H1 (cell line): ENCODE results near the gene NFKBIZ. TPM values are rescaled to one million over a fixed set of nuclear protein-coding genes. Genes with fewer than 3 reads are reported as not detected.

ENCODE experiments used
- CTCF ChIA-PET: fragments of 300-600 bp; sonication (Branson Sonifier 250); formaldehyde crosslinking; loops from one replicate; lab custom pipeline; 2021; ENCODE audit not compliant: partially characterized antibody; lab: Charles Lee
- POLR2A ChIA-PET: fragments of 300-600 bp; sonication (Branson Sonifier 250); formaldehyde crosslinking; loops from one replicate; lab custom pipeline; 2021; ENCODE audit warnings: inconsistent platforms; ENCODE audit not compliant: partially characterized antibody; lab: Charles Lee
- DNase-seq, 2 experiments: peaks; one replicate each; pipeline versions ENCODE4 v3.0.0 to v3.0.0-alpha.2; 2010 to 2022; ENCODE audit warnings: low spot score in 2 of 2, low read depth in 1 of 2, mixed read lengths in 1 of 2
- FAIRE-seq: peaks from 2 replicates; lab custom pipeline; 2011; peaks lifted over from hg19 to GRCh38; lab: Jason Lieb, UNC
- H2AFZ ChIP-seq: 2 replicates; pipeline ENCODE4 v1.8.1; 2012; ENCODE audit warnings: low read length, inconsistent platforms
- H2AK5ac ChIP-seq: 2 replicates; pipeline ENCODE4 v1.6.1; 2013; ENCODE audit warnings: low read depth, low read length
- H2BK120ac ChIP-seq: replicated peaks from 2 replicates; pipeline ENCODE3; 2013; ENCODE audit warnings: low read depth, low read length, inconsistent platforms
- H2BK12ac ChIP-seq: 2 replicates; pipeline ENCODE4 v1.6.1; 2013; ENCODE audit warnings: low read depth, low read length
- H2BK15ac ChIP-seq: 2 replicates; pipeline ENCODE4 v1.6.1; 2013; ENCODE audit warnings: low read length
- H2BK20ac ChIP-seq: 2 replicates; pipeline ENCODE4 v1.6.1; 2013; ENCODE audit warnings: low read length
- H2BK5ac ChIP-seq: 2 replicates; pipeline ENCODE4 v1.6.1; 2013; ENCODE audit warnings: low read depth, low read length
- H3K14ac ChIP-seq: 2 replicates; pipeline ENCODE4 v1.6.1; 2013; ENCODE audit warnings: inconsistent platforms; ENCODE audit not compliant: insufficient read length
- H3K18ac ChIP-seq: 2 replicates; pipeline ENCODE4 v1.6.1; 2013; ENCODE audit warnings: low read length; ENCODE audit errors: extremely low read depth
- H3K23ac ChIP-seq: 2 replicates; pipeline ENCODE4 v1.6.1; 2013; ENCODE audit warnings: inconsistent platforms; ENCODE audit not compliant: insufficient read length
- H3K23me2 ChIP-seq: 2 replicates; pipeline ENCODE4 v1.6.1; 2013; ENCODE audit warnings: low read depth, low read length
- H3K27ac ChIP-seq: 2 replicates; pipeline ENCODE4 v1.6.1; 2011; ENCODE audit warnings: low read depth, low read length, inconsistent platforms
- H3K27me3 ChIP-seq, 4 experiments: replicated peaks in 1 of 4; 1 replicate in 1 of 4; 2 replicates in 3 of 4; pipeline versions ENCODE4 v1.6.1 to v1.8.1; 2011 to 2013; ENCODE audit warnings: low read length in 3 of 4, mild to moderate bottlenecking in 3 of 4, inconsistent platforms in 2 of 4, mixed read lengths in 2 of 4, moderate library complexity in 1 of 4; ENCODE audit not compliant: control insufficient read depth in 3 of 4, insufficient read depth in 3 of 4; ENCODE audit errors: extremely low read depth in 1 of 4
- H3K36me3 ChIP-seq, 4 experiments: 2 replicates each; pipeline versions ENCODE4 v1.6.1 to v1.8.1; 2011 to 2013; ENCODE audit warnings: mild to moderate bottlenecking in 4 of 4, low read length in 3 of 4, moderate library complexity in 2 of 4, control low read depth in 1 of 4, inconsistent platforms in 1 of 4; ENCODE audit not compliant: insufficient read depth in 4 of 4, control insufficient read depth in 2 of 4
- H3K4ac ChIP-seq: replicated peaks from 2 replicates; pipeline ENCODE3; 2013; ENCODE audit warnings: low read length, low read depth, mixed read lengths, inconsistent platforms; ENCODE audit not compliant: insufficient read length
- H3K4me1 ChIP-seq, 4 experiments: replicated peaks in 1 of 4; 1 replicate in 1 of 4; 2 replicates in 3 of 4; pipeline versions ENCODE4 v1.6.1 to v1.8.1; 2011 to 2013; ENCODE audit warnings: low read length in 3 of 4, inconsistent platforms in 2 of 4, mixed read lengths in 1 of 4; ENCODE audit not compliant: insufficient read depth in 4 of 4, control insufficient read depth in 3 of 4
- H3K4me2 ChIP-seq, 2 experiments: 2 replicates each; pipeline versions ENCODE4 v1.6.1 to v1.8.1; 2011 to 2013; ENCODE audit warnings: low read depth in 2 of 2, low read length in 2 of 2, control low read depth in 1 of 2, inconsistent platforms in 1 of 2, mild to moderate bottlenecking in 1 of 2; ENCODE audit not compliant: insufficient read depth in 1 of 2
- H3K4me3 ChIP-seq, 4 experiments: fragments of 200-600, 300-600 bp in 1 of 4; sonication (generic), shearing (Covaris generic), sonication (Bioruptor Twin) in 1 of 4; 2 replicates each; pipeline versions ENCODE4 v1.5.1 to v1.8.1; 2011 to 2016; ENCODE audit warnings: low read length in 4 of 4, low read depth in 3 of 4, control low read depth in 2 of 4, inconsistent platforms in 2 of 4, mild to moderate bottlenecking in 2 of 4, mixed read lengths in 1 of 4, moderate library complexity in 1 of 4; ENCODE audit not compliant: insufficient read depth in 2 of 4; ENCODE audit errors: extremely low read depth in 1 of 4
- H3K56ac ChIP-seq: replicated peaks from 2 replicates; pipeline ENCODE3; 2013; ENCODE audit warnings: low read depth, mild to moderate bottlenecking, mixed read lengths, low read length, inconsistent platforms; ENCODE audit not compliant: insufficient read length
- H3K79me1 ChIP-seq: 2 replicates; pipeline ENCODE4 v1.6.1; 2013; ENCODE audit warnings: low read depth, low read length, control low read depth
- H3K79me2 ChIP-seq, 2 experiments: 2 replicates each; pipeline versions ENCODE4 v1.6.1 to v1.8.1; 2012 to 2013; ENCODE audit warnings: low read length in 2 of 2, mild to moderate bottlenecking in 2 of 2, inconsistent platforms in 1 of 2; ENCODE audit not compliant: insufficient read depth in 2 of 2, control insufficient read depth in 1 of 2
- H3K9ac ChIP-seq, 4 experiments: replicated peaks in 1 of 4; 1 replicate in 1 of 4; 2 replicates in 3 of 4; pipeline versions ENCODE4 v1.6.1 to v1.8.1; 2011 to 2013; ENCODE audit warnings: low read depth in 3 of 4, low read length in 3 of 4, control low read depth in 2 of 4, mild to moderate bottlenecking in 2 of 4, moderate library complexity in 2 of 4, inconsistent platforms in 1 of 4; ENCODE audit errors: extremely low read depth in 1 of 4
- H3K9me3 ChIP-seq, 2 experiments: 2 replicates each; pipeline versions ENCODE4 v1.6.1 to v1.8.1; 2012 to 2013; ENCODE audit warnings: mild to moderate bottlenecking in 2 of 2, moderate library complexity in 2 of 2, control low read depth in 1 of 2, inconsistent platforms in 1 of 2, low read depth in 1 of 2, low read length in 1 of 2, mixed read lengths in 1 of 2; ENCODE audit not compliant: insufficient read depth in 2 of 2
- H4K20me1 ChIP-seq, 2 experiments: replicated peaks in 1 of 2; 2 replicates each; pipeline versions ENCODE3 to v1.8.1; 2011 to 2013; ENCODE audit warnings: inconsistent platforms in 2 of 2, low read length in 2 of 2, mild to moderate bottlenecking in 1 of 2; ENCODE audit not compliant: insufficient read depth in 2 of 2, control insufficient read depth in 1 of 2
- H4K5ac ChIP-seq: 2 replicates; pipeline ENCODE4 v1.6.1; 2013; ENCODE audit warnings: low read length, low read depth, mixed read lengths, inconsistent platforms; ENCODE audit not compliant: insufficient read length
- H4K8ac ChIP-seq: 2 replicates; pipeline ENCODE4 v1.8.0; 2013; ENCODE audit warnings: mild to moderate bottlenecking, moderate library complexity, low read length, inconsistent platforms; ENCODE audit not compliant: insufficient read depth; ENCODE audit errors: extremely low read depth
- H4K91ac ChIP-seq: replicated peaks from 2 replicates; pipeline ENCODE3; 2013; ENCODE audit warnings: low read length, mixed read lengths, inconsistent platforms; ENCODE audit not compliant: insufficient read length
- BACH1 ChIP-seq: IDR thresholded peaks from 2 replicates; pipeline ENCODE4 v1.6.1; 2012; ENCODE audit warnings: low read length, improper control_type of control experiment
- GTF2F1 ChIP-seq: IDR thresholded peaks from 2 replicates; pipeline ENCODE4 v1.6.1; 2012; ENCODE audit warnings: low read depth, low read length, improper control_type of control experiment, borderline replicate concordance
- POU5F1 ChIP-seq: IDR thresholded peaks from 2 replicates; pipeline ENCODE4 v1.6.1; 2011; ENCODE audit warnings: low read depth, mild to moderate bottlenecking, low read length, moderate library complexity
- RFX5 ChIP-seq: IDR thresholded peaks from 2 replicates; pipeline ENCODE4 v1.6.1; 2011; ENCODE audit warnings: low read depth, low read length, improper control_type of control experiment, borderline replicate concordance
- WGBS, 2 experiments: shearing (Covaris generic) in 1 of 2; methylation state at CpG; one replicate each; pipeline versions ENCODE4 v1.1.6 to v1.1.7; 2013 to 2015; ENCODE audit warnings: low lambda C conversion rate in 2 of 2, mixed read lengths in 2 of 2, inconsistent platforms in 1 of 2, low coverage in 1 of 2, missing lambda C conversion rate in 1 of 2; ENCODE audit not compliant: insufficient replicate concordance in 2 of 2, insufficient coverage in 1 of 2, insufficient read length in 1 of 2; ENCODE audit errors: extremely low coverage in 1 of 2, missing lambda C conversion rate in 1 of 2; 5-methylcytosine and 5-hydroxymethylcytosine counted together
- polyA plus RNA-seq, 7 experiments: library from polyadenylated mRNA; depleted of rRNA in 3 of 7; stranded (reverse) in 5 of 7; unstranded in 2 of 7; fragments of >200 nt in 5 of 7; fragments of 200-250 nt in 2 of 7; gene quantifications; 1 replicate in 5 of 7; 2 replicates in 1 of 7; 4 replicates in 1 of 7; pipeline versions ENCODE4 v1.2.1 to v1.2.3, GENCODE V29; 2011 to 2013; ENCODE audit warnings: missing spikeins in 2 of 7, mixed read lengths in 2 of 7
- total RNA-seq: library from RNA; stranded (reverse); fragmentation: NEBNext Ultra II Directional; extraction: Animal tissue kit (Norgen Biotek cat#: 25700); gene quantifications from 2 replicates; pipeline ENCODE4 v1.2.1, GENCODE V29; 2021
- TF ChIP-seq, protein P1 (sequence below): IDR thresholded peaks from 2 replicates; pipeline ENCODE4 v1.6.1; 2012; ENCODE audit warnings: inconsistent platforms

NFKBIZ gene
- total and polyA plus RNA-seq, 2 of the 8 experiments (the other 6 are each of a cell fraction or from before 2014, with no cell fraction given) = 7.2 to 24.5 TPM

DNA sequence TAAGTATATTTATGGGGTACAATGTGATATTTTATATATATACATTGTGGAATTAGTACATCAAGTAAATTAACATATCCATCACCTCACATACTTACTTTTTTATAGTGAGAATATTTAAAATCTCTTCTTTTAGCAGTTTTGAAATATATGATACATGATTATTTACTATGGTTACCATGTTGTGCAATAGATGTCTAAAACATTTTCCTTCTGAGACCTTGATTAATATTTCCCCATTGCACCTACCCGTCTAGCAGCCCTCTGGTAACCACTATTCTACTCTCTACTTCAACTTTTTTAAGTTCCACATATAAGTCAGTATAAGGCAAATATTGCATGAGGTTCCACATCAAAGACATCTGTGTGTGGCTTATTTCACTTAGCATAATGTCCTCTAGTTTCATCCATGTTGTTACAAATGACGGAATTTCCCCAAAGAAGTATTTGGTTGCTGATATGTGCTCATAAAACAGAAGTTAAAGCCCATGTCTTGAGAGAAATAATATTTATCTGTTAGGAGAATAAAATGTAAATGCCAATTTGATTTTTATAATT lies 29.6 kb upstream of the NFKBIZ start:
- Histone ChIP-seq H3K4me1 (no peaks in the 10 kb centered on the region), H2BK15ac (no peak overlapping the region), H3K56ac (no peak overlapping the region), H3K27me3 (no peaks in the 10 kb centered on the region), H3K23ac (no peak overlapping the region), H2BK12ac (no peak overlapping the region)
- no peak for TF ChIP-seq RFX5
- TF ChIP-seq, protein P1, sequence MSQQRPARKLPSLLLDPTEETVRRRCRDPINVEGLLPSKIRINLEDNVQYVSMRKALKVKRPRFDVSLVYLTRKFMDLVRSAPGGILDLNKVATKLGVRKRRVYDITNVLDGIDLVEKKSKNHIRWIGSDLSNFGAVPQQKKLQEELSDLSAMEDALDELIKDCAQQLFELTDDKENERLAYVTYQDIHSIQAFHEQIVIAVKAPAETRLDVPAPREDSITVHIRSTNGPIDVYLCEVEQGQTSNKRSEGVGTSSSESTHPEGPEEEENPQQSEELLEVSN = no peak
- no peak for TF ChIP-seq POU5F1
- TF ChIP-seq BACH1 = no peak
- no peak for TF ChIP-seq GTF2F1
- TF ChIP-seq, all 59 proteins: peak for 0
- POLR2A ChIA-PET = no interaction called here
- Histone ChIP-seq H3K18ac (no peak overlapping the region), H3K79me1 (no peaks in the 10 kb centered on the region; the same call in 1 of the 2 replicates), H4K8ac (no peak overlapping the region), H3K14ac (no peak overlapping the region), H3K23me2 (no peaks in the 10 kb centered on the region), H4K20me1 (no peaks in the 10 kb centered on the region), H2BK120ac (no peak overlapping the region), H3K9ac (no peak overlapping the region), H3K79me2 (no peaks in the 10 kb centered on the region), H2AFZ (no peak overlapping the region), H2BK20ac (no peak overlapping the region), H3K9me3 (no peaks in the 10 kb centered on the region), H4K91ac (no peak overlapping the region), H3K4me3 (no peak overlapping the region), H3K36me3 (peaks cover 0 to 11% (median 5%) of the 10 kb centered on the region in 4 experiments; a peak in 4 of 8 replicates), H3K4ac (no peak overlapping the region), H3K4me2 (no peak overlapping the region), H3K27ac (no peak overlapping the region), H2AK5ac (no peak overlapping the region), H2BK5ac (no peak overlapping the region), H4K5ac (no peak overlapping the region)
- 94% methylated on average over 2 of the region's 2 CpGs; no CpG with 5 or more reads in 1 of the 2 experiments for WGBS, 2 experiments
- FAIRE-seq = no peak
- CTCF ChIA-PET = no interaction called here
- DNase-seq = no peak
